Activated T-cell treated with anti-CD3 and anti-CD28 coated beads for 48 hours (primary cell): Measurements from ENCODE around the gene ZNF425.
"Not testable (repeated sequence)": the region's sequence is repeated elsewhere in the genome, so short reads cannot be mapped to it uniquely, and the experiment has no call there.

ENCODE experiments used
- DNase-seq: peaks from one replicate; pipeline ENCODE4 v3.0.0-alpha.2; 2020; ENCODE audit warnings: low read depth

ZNF425 gene

GRCh38 chr7:149133028-149133710, 7.0 kb upstream of the ZNF425 start:
- no peak for DNase-seq

- DNase-seq = no peak
These were observed 4.6 kb upstream of the ZNF425 start for GRCh38 chr7:149130572-149131198.

- peak; percentile 71 for DNase-seq
These were observed 640 bp upstream of the ZNF425 start for GRCh38 chr7:149126662-149127266.

- DNase-seq = no peak
These were observed 798 bp downstream of the ZNF425 start for GRCh38 chr7:149125189-149125862.

- no peak for DNase-seq
These were observed 16.2 kb downstream of the ZNF425 start for GRCh38 chr7:149109969-149110368.

- DNase-seq = no peak
These were observed 21.4 kb downstream of the ZNF425 start for GRCh38 chr7:149104749-149105148.

GRCh38 chr7:149104214-149104613, 21.9 kb downstream of the ZNF425 start:
- DNase-seq = no peak

- DNase-seq = no peak
These were observed 22.7 kb downstream of the ZNF425 start for GRCh38 chr7:149103424-149103823.

GRCh38 chr7:149102666-149103065, 23.5 kb downstream of the ZNF425 start:
- no peak for DNase-seq

- no peak for DNase-seq
These were observed 25.3 kb downstream of the ZNF425 start for GRCh38 chr7:149100821-149101220.

GRCh38 chr7:149099058-149099457, 27.1 kb downstream of the ZNF425 start:
- DNase-seq = no peak

GRCh38 chr7:149097088-149097487, 29.0 kb downstream of the ZNF425 start:
- no peak for DNase-seq

GRCh38 chr7:149093228-149093627, 32.9 kb downstream of the ZNF425 start:
- DNase-seq = no peak

GRCh38 chr7:149092244-149092643, 33.9 kb downstream of the ZNF425 start:
- not testable (repeated sequence) for DNase-seq

- DNase-seq = peak; percentile 97
These were observed 35.5 kb downstream of the ZNF425 start, which contains the start of gene ZNF786 for GRCh38 chr7:149090397-149091195. TSS of gene ZNF786 (minus strand) at chr7:149090718. CDS start at chr7:149090640, 78 bp downstream.

- DNase-seq = no peak
These were observed 38.7 kb downstream of the ZNF425 start for GRCh38 chr7:149087376-149087775.

- no peak for DNase-seq
These were observed 40.3 kb downstream of the ZNF425 start for GRCh38 chr7:149085866-149086265.

- no peak for DNase-seq
These were observed 41.7 kb downstream of the ZNF425 start for GRCh38 chr7:149084407-149084806.

- no peak for DNase-seq
These were observed 44.2 kb downstream of the ZNF425 start for GRCh38 chr7:149081914-149082313.

GRCh38 chr7:149077594-149077993, 48.5 kb downstream of the ZNF425 start:
- DNase-seq = no peak

GRCh38 chr7:149075286-149075685, 50.8 kb downstream of the ZNF425 start:
- DNase-seq = no peak
